D341Med (cell line): ENCODE results near the gene TRMT2A.

Experiments
- DNase-seq: peaks from one replicate; pipeline ENCODE4 v3.0.0; 2012; ENCODE audit warnings: low spot score

TRMT2A gene

GRCh38 chr22:20118300-20119020 lies 1.4 kb upstream of the TRMT2A start:
- DNase-seq, result no peak

DNA sequence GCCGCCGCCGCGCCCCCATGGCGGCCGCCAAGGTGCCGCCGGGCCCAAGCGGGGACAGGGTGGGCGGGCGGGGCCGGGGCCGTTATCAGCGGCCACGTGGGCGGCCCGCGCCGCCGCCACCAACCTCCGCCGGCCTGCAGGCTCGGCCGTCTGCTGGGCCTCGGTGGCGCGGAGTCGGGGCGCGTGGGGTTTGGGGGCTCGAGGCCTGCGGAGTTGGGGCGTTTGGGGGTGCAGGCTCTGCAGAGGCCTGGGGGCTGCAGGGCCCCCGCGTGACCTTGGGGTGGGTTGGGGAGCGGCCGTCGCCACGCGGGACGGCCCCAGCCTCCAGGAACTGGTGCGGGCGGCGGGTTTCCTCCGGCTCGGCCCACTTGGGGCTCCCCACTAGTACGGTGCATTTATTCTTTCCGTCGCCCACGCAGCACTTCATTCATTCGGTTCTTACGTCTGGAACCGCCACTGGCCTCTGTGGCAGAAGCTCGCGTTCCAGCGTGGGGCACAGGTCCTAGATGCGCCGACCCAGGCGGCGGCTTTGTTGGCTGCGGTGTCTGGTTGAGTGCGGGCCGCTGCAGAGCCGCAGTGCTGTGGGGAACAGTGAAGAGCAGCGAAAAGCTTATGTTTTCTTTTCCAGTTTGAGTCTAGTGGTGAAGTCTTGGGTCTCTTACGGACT lies 740 bp upstream of the TRMT2A start:
- peak; percentile 64 for DNase-seq

- no peak for DNase-seq
Observed at GRCh38 chr22:20116376-20116950, 563 bp downstream of the TRMT2A start.

GRCh38 chr22:20115691-20116375 lies 1.2 kb downstream of the TRMT2A start, which contains the start of gene RANBP1:
Gene RANBP1, plus strand, starts transcription at chr22:20116104. Its CDS starts 81 bp downstream, at chr22:20116185.
- no peak for DNase-seq

DNA sequence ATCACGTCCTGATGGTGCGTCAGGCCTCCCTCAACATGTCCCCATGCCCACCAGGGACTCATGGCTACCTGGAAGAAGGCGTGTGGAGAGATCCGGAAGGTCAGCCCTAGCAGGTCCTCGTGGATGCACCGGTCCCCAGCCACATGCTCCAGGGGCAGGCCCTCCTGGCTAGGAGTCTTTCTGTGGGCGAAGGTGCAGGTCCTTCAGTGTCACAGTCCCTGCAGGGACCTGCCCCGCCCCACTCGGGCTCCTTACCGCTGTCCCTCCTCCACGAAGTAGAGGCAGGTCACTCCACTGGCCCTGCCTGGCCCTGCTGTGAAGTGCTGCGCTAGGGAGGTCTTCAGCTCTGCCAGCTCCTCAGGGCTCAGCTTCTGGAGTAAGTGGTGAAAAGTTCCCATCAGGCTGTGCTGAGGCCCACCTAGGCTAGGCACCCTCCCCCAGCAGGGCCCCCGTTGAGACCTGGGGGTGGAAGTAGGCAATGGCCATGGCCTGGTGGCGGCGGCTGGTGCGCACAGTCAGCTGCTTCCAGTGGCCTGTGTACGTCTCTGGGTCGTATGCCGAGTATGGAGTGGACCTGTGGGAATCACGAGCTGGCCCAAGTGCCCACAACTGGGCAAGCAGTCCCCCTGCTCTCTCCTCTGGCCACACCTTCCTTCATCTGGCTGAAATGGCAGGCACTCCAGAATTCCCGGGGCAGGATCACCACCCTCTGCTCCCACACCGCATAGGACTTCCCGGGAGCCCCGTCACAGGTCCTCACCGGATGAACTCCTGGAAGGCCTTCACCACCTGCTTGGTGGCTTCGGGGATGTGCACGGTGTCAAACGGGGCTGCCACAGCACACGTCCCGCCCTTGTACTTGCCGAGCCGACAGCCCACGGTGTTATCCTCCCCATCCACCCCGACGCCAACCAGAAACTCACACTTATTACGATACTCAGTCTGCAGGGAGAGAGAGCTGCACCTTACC lies 2.2 kb downstream of the TRMT2A start:
- DNase-seq, result no peak

DNA sequence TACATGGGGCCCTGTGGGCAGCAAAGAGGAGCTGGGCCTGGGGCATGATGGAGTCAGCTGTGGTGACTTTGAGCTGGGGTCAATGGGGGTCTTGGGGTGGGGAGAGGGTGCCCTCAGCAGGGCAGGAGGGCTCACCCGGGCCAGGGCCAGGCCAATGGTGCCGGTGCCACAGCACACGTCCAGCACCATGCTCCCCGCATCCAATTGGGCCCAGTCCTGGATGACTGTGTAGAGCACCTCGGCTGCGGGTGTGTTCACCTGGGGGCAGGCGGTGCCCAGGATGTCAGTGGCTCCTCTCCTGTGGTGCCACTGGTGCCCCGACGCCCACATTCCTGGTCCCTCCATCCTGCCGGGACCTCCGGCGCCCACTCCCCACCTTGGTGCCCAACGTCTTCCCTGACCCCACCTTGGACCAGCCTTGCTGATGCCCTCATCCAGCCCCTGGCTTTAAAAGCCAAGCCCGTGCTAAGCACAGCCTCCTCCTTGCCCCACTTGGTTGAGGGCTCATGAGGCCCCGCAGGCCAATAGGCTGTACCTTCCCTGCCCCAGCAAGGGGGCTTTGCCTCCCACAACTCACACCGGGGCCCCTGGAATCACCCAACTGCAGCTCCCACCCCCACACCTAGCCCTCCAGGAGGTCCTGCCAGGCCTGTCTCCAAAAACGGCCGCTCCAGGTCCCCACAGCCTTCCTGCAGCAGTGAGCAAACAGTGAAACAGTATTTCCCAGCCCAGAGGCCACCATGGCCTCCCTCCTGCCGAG lies 3.3 kb downstream of the TRMT2A start:
- no peak for DNase-seq

DNA sequence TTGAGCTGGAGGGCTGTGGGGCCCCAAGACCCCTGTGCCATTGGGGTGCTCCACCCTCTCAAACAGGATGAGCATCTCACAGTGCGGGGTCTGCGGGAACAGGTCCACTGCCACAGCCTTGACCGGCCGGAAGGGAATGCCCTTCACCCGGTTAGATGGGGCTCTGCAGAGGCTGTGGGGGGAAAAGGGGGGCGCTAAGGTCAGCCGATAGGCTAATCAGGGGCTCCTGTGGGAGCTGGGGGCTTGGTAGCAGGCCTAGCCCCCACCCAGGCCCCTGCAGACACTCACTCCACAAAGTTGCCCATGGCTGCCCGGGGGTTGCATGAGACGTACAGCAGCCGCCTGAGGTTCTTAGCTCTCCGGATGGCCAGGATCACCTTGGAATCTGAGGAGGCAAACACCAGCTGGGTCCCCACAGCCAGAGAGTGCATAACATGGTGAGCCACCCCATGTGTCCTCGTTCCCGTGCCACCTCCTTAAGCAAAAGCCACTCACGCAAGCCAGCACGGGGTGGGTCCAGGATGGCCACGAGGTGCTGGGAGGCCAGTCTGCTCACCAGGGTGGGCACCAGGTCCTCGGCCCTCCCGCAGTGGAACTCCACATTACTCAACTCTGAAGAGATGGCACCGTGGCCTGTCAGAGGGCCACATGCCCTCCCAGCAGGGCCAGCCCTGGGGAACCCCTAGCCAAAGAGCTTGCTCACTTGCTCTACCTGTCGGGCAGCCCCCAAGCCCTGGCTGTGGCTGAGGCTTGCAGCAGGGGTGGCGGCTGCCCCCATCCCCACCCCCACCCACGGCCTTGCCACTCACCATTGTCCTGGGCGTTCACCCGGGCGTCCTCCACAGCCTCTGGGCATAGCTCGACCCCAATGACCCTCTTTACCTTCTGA lies 4.2 kb downstream of the TRMT2A start:
- no peak for DNase-seq

GRCh38 chr22:20111689-20112622 lies 5.1 kb downstream of the TRMT2A start:
- no peak for DNase-seq

GRCh38 chr22:20111045-20111688 lies 5.9 kb downstream of the TRMT2A start:
- peak; percentile 78 for DNase-seq

DNA sequence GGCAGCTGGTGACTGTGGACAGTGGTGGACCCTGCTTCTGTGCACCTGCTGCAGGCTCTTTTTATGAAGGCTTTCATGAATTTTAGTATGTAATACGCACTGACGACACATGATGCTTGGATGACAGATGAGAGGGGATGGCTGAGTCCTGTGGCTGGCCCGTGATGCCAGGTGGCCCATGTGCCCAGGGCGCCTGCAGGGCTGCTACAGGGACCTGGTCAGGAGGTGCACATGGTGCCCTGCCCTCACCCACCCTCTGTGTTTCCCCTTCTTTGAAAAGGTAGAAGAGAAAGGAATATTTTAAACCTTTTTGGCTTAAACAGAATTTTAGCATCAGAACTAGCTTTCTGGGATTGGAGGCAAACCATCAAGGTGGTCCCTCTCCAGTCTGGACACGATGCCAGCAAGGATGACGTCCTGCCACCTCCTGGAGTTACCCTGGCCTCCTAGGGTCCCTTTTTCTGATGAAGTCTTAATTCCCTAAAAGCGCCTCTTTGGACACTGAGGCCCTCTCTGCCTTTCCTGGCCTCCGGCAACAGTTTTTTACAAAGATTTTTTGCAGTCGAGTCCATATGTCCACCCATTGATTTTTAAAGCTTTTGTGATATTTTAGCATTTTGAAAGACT lies 6.6 kb downstream of the TRMT2A start:
- DNase-seq, result no peak

- DNase-seq, result no peak
Observed at GRCh38 chr22:20109411-20110358, 7.3 kb downstream of the TRMT2A start.

DNA sequence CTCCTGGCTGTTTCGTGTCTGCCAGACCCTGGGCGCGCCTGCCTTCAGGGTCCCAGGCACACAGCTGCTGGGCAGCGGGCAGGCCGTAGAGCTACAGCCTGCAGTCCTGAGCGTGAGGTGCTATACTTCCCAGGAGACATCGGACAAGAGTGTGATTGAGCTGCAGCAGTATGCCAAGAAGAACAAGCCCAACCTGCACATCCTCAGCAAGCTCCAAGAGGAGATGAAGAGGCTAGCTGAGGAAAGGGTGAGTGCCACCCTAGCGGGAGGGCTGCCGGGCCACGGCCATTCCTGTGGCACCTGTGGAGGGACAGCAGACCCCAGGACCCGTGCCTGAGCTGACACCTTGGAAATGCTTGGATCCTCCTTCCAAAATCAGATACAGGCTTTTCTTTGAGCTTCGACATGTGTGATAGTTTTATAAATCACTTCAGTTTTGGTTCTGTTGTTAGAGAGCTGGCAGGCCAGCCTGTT lies 8.2 kb downstream of the TRMT2A start:
- DNase-seq, result no peak

DNA sequence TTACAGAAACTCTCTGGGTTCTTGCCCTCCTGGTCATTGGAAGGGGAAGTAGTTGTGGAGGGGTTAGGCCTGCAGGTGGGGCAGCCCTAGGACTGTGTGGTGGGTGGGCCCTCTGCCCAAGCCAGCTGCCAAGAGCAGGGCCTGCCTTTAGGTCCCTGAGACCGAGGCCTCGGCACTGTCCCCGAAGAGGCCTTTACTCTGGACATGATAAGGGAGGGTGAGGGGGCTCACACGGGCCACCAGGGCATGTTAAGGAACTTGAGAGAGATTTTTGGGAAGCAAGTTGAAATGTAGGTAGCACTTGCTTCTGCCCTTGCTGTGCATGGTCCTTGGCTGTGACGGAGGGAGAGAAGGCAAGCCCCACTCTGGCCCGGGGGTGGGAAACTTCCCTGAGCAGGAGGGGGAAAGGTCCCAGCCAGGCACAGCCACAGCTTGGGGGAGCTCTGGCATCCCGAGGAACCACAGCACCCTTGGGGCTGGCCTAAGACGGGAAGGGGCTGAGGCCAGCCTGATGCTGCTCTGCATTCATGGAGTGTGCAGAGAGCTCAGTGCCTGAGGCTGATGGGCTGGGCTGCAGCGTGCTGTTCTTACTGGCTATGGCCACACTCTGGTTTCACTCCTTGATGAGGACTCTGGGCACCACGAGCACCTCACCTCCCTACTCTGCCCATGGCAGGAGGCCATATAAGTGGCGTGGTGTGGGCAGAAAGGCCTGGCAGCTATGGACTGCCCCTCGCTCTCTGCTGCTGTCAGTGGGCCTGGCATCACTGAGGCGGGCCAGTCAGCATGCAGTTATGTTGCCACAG lies 8.9 kb downstream of the TRMT2A start:
- no peak for DNase-seq

DNA sequence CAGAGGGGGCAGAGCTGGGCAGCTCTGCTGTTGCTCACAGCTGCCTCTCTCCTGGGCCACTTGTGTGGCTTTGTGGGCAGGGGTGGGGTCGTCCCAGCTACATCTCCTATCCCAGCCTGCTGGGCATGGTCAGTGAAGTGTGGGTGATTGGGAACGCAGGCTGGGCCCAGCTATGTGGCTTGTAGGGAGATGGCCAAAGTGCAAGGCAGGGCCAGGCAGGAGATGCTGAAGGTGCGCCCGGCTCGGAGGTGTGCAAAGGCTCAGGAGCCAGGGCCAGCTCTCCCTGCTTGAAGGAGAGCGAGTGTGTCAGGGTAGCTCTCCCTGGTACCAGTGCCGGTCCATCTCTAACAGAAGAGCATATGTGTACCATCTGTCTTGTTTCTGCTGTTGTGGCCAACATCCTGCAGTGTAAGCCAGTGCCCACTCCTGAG lies 9.5 kb downstream of the TRMT2A start:
- no peak for DNase-seq

- DNase-seq, result no peak
Observed at GRCh38 chr22:20106849-20107237, 10.2 kb downstream of the TRMT2A start.
